Measurements from ENCODE around the gene FMNL3.

Gene FMNL3

DNA sequence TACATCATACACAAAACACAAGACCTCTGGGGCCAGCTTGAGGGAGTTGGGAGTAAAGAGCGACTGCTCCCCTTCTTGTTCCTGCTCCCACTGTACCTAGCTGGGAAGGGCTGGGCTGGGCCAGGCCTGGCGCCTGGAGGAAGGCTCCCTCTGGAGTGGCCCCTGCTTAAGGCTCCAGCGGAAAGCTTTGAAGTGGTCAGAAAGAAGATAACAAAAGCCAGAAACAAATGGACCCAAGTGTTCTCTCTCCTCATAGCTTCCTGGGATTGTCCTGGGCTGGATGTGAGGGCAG lies 58.5 kb downstream of the FMNL3 start:
- no peak for DNase-seq

GRCh38 chr12:49647827-49648711 lies 59.1 kb downstream of the FMNL3 start:
- no peak for DNase-seq

- DNase-seq = no peak
Measured at GRCh38 chr12:49646871-49647654, 60.1 kb downstream of the FMNL3 start.

DNA sequence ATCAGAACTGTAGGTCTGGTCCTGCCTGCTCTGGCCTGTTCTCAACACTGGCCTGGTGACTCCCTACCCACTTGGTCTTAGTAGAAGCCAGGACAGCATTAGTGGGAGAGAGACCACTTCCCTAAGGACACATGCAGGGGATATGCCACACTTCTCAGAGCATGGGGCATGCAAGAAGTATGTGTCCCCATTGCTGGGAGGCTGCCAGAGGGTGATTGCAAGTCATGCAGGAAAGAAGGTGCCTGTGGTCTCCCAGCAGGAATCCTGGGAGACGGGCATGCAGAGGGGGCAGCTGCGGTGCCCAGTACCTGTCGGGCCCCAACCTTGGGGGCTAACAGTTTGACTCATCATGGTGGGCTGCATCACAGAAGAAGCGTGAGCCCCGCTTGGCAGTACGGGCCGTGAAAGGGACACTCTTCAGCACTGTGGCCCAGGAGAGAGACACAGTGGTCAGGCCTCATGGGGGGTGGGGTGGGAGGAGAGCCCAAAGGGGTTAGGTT lies 60.8 kb downstream of the FMNL3 start:
- DNase-seq = no peak

- no peak for DNase-seq
Measured at GRCh38 chr12:49645146-49646039, 61.8 kb downstream of the FMNL3 start.

DNA sequence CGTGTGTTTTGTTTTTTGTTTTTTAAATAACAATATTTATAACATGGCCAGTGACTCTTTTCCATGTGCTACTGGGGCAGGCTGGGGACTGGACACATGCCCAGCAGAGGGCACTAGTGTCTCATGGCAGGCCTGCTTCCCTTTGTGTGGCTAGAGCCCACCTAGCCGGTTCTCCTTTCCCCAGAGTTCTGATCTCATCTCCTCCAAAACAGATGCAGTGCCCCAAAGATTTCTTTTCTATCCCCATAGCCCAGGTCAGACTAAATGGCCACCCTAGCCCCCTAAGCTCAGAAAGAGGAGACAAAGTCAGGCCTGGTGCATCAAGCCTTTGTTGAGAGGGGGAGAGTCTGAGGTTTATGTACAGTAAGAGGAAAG lies 62.6 kb downstream of the FMNL3 start:
- DNase-seq = no peak

DNA sequence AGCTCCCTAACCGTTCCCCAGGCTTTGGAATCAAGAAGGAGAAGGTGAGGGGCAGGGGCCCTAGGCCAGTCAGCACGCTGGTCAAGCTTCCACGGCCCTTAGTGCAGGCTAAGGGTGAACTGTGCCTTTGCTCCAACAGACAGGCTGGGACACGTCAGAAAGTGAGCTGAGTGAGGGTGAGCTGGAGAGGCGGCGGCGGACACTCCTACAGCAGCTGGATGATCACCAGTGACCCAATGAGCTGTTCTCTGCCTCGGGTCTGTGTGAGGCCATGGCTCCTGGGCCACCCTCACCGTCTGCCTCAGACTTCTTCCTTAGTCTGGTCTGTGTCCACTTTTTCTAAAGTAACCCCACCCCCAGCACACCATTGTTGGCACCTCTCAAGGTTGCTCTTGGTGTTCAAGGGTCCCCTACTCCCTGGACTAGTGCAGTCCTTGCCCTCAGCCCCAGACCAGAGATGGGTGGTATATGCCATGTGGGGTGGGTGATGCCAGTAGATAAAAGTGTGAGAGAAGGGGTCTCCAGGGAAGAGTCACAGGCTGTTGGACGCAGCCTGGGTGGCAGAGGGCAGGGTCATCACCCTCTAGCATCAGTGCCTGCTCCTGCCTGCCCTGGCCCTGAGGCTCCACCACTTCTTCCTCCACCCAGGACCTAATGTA lies 63.1 kb downstream of the FMNL3 start:
- DNase-seq = no peak

DNA sequence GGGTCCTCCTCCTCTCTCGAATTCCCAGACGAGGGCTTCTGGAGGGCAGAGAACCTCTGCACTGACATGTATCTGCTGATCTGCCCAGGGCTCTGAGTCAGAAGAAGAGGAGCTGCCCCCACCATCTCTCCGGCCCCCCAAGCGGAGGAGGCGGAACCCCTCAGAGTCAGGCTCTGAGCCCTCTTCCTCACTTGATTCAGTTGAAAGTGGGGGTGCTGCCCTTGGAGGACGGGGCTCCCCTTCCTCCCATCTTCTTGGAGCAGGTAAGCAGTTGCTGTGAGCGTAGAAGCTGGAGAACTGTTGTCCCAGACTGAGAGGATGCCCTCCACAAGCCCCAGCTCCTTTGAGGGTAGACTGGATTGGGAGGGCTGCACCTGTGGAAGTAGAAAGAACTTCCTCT lies 64.1 kb downstream of the FMNL3 start:
- no peak for DNase-seq

DNA sequence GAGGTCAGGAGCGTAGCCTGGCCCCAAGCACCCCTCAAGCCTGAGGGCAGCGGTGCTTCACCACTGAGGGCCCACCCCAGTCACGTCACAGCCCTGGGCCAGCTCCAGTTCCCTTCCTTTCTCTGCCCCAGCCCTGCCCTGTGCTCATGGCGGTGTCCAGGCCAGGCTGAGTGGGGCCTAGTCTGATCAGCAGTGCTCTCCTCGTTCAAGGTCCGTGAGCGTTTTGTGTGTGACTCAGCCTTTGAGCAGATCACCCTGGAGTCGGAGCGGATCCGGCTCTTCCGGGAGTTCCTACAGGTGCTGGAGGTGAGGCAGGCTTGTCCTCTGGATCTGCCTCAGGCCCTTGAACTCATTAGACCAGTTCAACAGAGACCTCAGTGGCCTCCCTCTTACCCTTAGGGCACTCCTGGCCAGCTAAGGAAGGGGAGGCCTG lies 64.8 kb downstream of the FMNL3 start:
- DNase-seq = no peak

DNA sequence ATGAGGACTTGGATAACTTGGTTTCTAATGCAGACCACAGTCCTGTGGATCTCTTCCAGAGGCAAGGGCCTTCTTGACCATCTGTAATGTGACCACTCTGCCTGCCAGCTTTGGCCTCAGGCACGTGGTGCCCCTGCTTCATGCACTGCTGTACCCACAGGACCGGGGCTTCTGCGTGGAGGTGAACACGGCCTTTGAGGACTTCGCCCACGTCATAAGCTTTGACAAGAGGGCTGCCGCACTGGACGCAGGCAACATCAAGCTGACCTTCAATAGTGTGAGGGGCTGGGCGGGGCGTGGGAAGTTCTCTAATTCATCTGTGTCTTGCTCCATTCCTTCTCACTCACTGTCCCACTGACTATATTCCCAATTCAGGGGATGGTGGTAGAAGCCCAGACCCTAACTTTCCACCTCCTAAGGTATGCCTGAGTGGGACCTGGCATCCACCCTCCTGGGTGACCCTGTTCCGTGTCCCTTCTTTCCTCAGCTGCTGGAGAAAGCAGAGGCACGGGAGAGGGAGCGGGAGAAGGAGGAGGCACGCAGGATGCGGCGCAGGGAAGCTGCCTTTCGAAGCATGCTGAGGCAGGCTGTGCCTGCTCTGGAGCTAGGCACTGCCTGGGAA lies 65.3 kb downstream of the FMNL3 start:
- no peak for DNase-seq

- DNase-seq = peak; percentile 18
Measured at GRCh38 chr12:49636979-49637755, 70.0 kb downstream of the FMNL3 start.

- no peak for DNase-seq
Measured at GRCh38 chr12:49636574-49636973, 70.6 kb downstream of the FMNL3 start.

DNA sequence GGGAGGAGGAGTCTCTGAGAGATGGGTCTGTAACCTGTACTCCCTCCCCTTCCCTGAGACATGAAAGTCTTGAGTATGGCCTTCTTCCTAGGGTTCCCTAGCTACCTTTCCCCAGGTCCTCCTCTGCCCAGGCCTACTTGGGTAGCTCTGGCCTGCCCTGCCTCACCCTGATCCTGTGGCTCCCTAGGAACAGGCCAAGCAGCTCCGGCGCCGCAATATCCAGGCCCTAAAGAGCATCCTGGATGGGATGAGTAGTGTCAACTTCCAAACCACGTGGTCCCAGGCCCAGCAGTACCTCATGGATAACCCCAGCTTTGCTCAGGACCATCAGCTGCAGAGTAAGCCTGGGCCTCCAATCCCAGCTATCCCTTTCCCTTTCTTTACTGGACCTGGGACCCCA lies 71.5 kb downstream of the FMNL3 start:
- no peak for DNase-seq

GRCh38 chr12:49635036-49635435 lies 72.2 kb downstream of the FMNL3 start:
- no peak for DNase-seq

DNA sequence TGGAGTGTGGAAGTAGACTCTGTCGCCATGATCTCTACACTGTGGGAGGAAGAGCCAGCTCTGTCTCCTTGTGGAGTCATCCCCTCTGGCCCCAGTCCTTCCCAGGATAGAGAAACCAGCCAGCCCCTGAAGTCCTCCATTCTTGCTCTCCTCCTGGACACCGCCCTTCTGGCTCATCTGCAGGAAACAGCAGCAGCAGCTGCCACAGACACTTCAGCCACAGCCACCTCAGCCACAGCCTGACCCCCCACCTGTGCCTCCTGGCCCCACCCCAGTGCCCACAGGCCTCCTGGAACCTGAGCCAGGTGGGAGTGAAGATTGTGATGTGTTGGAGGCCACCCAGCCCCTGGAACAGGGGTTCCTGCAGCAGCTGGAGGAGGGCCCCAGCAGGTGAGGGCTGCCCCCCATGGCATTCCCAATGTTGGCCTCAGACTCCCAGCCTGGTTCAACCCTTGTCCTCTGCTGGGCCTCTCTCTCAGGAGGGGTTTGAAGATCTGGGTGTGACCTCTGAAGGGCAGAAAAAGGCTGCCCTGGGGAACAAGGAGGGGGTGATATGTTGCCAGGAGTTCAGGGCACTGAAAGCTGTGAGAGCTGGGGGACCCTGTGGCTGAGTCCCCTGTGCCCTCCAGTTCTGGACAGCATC lies 73.4 kb downstream of the FMNL3 start:
- no peak for DNase-seq

- no peak for DNase-seq
Measured at GRCh38 chr12:49632986-49633702, 74.1 kb downstream of the FMNL3 start.

- no peak for DNase-seq
Measured at GRCh38 chr12:49632401-49632800, 74.8 kb downstream of the FMNL3 start.

DNA sequence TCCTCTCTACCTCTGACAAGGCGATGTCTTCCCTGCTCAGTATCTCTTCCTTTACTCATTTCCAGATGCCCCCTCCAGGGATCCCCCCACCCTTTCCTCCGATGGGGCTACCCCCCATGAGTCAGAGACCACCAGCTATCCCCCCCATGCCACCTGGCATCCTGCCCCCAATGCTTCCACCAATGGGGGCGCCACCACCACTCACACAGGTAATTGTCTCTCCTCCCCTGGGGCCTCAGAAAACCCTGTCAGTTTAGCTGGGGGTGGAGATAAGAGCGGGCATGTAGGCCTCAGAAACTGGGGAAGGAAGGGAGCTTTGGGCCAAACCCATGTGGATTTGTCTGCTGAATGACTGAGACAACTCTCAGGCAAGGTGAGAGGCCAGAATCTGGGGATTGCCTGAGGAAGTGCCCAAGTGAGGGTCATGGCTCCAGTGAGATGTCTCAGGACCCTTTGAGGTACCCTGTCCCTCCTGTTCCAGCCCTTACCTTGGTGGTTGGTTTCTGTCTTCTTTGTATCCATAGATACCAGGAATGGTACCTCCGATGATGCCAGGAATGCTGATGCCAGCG lies 75.8 kb downstream of the FMNL3 start:
- no peak for DNase-seq

GRCh38 chr12:49627752-49628360 lies 79.3 kb downstream of the FMNL3 start:
- DNase-seq = no peak
